ENCODE data around the gene ADGRG4. TPM values are rescaled to one million over a fixed set of nuclear protein-coding genes. Genes with fewer than 3 reads are reported as not detected.
"Not testable (repeated sequence)": the region's sequence is repeated elsewhere in the genome, so short reads cannot be mapped to it uniquely, and the experiment has no call there.

ADGRG4 gene
- total and polyA plus RNA-seq, 4 donors = 0.32 to 1.5 TPM; not detected in 2

DNA sequence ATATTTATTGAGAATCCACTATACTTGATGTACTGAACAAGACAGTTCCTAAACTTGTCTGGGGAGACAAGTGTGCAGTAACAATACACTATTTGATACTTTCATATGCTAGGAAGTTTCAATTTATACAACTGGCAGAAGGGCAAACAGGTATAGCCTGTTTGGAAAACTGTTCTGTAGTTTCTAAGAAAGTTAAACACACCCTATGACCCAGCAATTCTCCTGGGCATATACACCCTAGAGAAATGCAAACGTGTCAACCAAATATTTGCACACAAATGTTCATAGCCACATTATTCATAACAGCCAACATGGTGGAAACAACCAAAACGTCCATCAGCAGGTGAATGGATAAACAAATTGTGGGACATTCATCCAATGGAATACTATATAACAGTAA is 123.0 kb downstream of the ADGRG4 start:
- no peak for DNase-seq

DNA sequence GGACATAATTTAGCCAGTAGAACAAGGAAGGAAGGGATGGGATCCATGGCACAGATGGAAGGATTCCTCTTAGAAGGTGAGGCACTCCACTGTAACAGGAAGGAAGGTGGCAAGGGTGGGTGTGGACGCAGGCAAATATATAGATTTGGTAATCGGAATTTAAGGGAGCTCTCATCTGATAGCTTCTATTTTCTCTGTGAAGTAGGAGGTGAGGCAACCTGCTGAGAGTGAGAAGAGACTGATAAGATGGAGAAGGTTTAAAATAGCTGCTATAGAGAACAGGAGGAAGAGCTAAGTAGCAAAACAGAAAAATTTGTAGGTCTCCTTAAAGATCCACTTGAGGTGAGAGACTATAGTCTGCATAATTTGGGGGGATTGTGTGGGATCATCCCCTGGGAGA is 125.2 kb downstream of the ADGRG4 start:
- DNase-seq = no peak
- Histone ChIP-seq H3K9me3 (ENCODE audit: control insufficient read depth, low read length) (no peaks in the 10 kb centered on the region), H3K27me3 (ENCODE audit: control insufficient read depth in 1 of 2, insufficient read depth in 2 of 2, low read length in 1 of 2) (no peaks in the 10 kb centered on the region), H3K36me3 (ENCODE audit: control insufficient read depth in 1 of 2, insufficient read depth in 2 of 2, low read length in 1 of 2) (no peaks in the 10 kb centered on the region), H3K27ac (ENCODE audit: low read depth in 1 of 2, low read length in 2 of 2) (no peak overlapping the region), H3K4me3 (ENCODE audit: low read length in 2 of 2) (no peak overlapping the region), H3K4me1 (ENCODE audit: control insufficient read depth in 1 of 2, insufficient read depth in 2 of 2, low read length in 2 of 2) (no peaks in the 10 kb centered on the region)
- WGBS, 2 donors = 52 to 71% methylated on average over 2 of the region's 2 CpGs
- no peak for ATAC-seq (ENCODE audit: low FRiP score)
- intact Hi-C loops (cut with DNase I) = no loop called here

More for the DNA sequence above, 123.0 kb downstream of the ADGRG4 start:
- Histone ChIP-seq H3K4me1 (ENCODE audit: control insufficient read depth in 1 of 2, insufficient read depth in 2 of 2, low read length in 2 of 2) (no peaks in the 10 kb centered on the region), H3K27me3 (ENCODE audit: control insufficient read depth in 1 of 2, insufficient read depth in 2 of 2, low read length in 1 of 2) (no peaks in the 10 kb centered on the region), H3K27ac (ENCODE audit: low read depth in 1 of 2, low read length in 2 of 2) (no peak overlapping the region), H3K4me3 (ENCODE audit: low read length in 2 of 2) (no peak overlapping the region), H3K9me3 (ENCODE audit: control insufficient read depth, low read length) (no peaks in the 10 kb centered on the region), H3K36me3 (ENCODE audit: control insufficient read depth in 1 of 2, insufficient read depth in 2 of 2, low read length in 1 of 2) (no peaks in the 10 kb centered on the region)
- no peak for ATAC-seq (ENCODE audit: low FRiP score)
- intact Hi-C loops (cut with DNase I) = no loop called here
- 42 to 55% methylated on average over 2 of the region's 2 CpGs for WGBS, 2 donors

DNA sequence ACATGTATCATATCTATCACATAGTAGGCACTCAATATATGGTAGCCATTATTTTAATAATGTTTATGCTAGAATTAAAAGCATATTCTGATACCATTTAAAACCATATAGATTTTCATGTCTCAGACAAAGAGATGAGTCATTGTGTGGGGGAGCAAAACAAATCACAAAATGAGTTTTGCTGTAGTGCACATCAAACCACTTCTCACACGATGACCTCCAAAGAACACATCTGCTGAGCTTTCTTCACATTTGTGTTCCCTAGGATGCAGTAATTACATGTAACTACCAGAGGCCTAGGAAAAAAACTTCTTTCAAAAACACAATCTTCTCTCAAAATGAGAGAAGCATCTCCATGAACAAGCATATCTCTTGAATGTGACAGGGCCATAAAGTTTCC is 130.9 kb downstream of the ADGRG4 start:
- intact Hi-C loops (cut with DNase I) = no loop called here
- H3K4me3 ChIP-seq (ENCODE audit: low read length in 2 of 2) = no peak overlapping the region
- H3K27me3 ChIP-seq (ENCODE audit: control insufficient read depth in 1 of 2, insufficient read depth in 2 of 2, low read length in 1 of 2) = no peaks in the 10 kb centered on the region
- no peaks in the 10 kb centered on the region for H3K36me3 ChIP-seq (ENCODE audit: control insufficient read depth in 1 of 2, insufficient read depth in 2 of 2, low read length in 1 of 2)
- H3K9me3 ChIP-seq (ENCODE audit: control insufficient read depth, low read length) = no peaks in the 10 kb centered on the region
- no peaks in the 10 kb centered on the region for H3K4me1 ChIP-seq (ENCODE audit: control insufficient read depth in 1 of 2, insufficient read depth in 2 of 2, low read length in 2 of 2)
- DNase-seq (no peak), ATAC-seq (ENCODE audit: low FRiP score) (no peak)
- 63 to 88% methylated on average over 1 of the region's 1 CpG for WGBS, 2 donors
- no peak overlapping the region for H3K27ac ChIP-seq (ENCODE audit: low read depth in 1 of 2, low read length in 2 of 2)

DNA sequence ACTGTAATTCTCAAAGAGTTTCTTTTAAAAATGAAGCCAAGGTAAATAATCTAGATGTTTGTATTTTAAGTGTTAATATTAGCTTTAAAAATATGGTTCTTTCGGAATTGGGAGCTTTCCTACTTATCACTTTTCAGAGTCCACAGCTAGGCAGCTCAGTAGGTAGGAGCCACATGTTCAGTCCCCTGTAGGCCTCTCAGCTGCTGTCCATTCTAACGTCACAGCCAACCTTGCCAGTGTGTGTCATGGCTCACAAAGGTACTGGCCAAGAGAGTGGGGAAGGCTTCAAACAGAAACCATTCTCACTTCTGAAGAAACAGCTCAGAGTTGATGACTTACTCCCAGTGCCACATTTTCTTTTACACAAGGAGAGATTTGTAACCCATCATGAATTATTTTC is 137.0 kb downstream of the ADGRG4 start:
- WGBS, 2 donors = 11 to 19% methylated on average over 2 of the region's 2 CpGs
- no peaks in the 10 kb centered on the region for H3K36me3 ChIP-seq (ENCODE audit: control insufficient read depth in 1 of 2, insufficient read depth in 2 of 2, low read length in 1 of 2)
- H3K27ac ChIP-seq (ENCODE audit: low read depth in 1 of 2, low read length in 2 of 2) = no peak overlapping the region
- H3K9me3 ChIP-seq (ENCODE audit: control insufficient read depth, low read length) = no peaks in the 10 kb centered on the region
- intact Hi-C loops (cut with DNase I) = no loop called here
- H3K4me3 ChIP-seq (ENCODE audit: low read length in 2 of 2) = no peak overlapping the region
- DNase-seq = no peak
- no peaks in the 10 kb centered on the region for H3K4me1 ChIP-seq (ENCODE audit: control insufficient read depth in 1 of 2, insufficient read depth in 2 of 2, low read length in 2 of 2)
- ATAC-seq (ENCODE audit: low FRiP score) = no peak
- no peaks in the 10 kb centered on the region for H3K27me3 ChIP-seq (ENCODE audit: control insufficient read depth in 1 of 2, insufficient read depth in 2 of 2, low read length in 1 of 2)

DNA sequence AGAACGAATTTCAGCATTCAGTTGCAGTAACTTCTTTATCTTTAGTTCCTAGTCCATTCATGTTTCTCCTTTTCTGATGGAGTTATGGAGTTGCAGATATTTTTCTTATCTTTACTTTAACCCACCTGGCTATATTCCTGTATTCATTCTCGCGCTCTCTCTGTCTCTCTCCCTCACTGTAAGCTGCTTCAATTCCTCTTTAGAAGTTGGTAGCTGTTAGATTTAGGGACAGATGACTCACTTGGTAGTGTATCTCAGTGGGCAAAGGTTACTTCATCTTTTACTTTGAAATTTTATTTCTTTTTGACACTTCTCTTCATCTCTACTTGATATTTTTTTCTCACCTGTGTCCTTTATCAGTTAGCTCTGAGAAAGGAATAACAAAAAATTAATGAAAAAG is 137.4 kb downstream of the ADGRG4 start:
- Histone ChIP-seq H3K4me1 (ENCODE audit: control insufficient read depth in 1 of 2, insufficient read depth in 2 of 2, low read length in 2 of 2) (no peaks in the 10 kb centered on the region), H3K4me3 (ENCODE audit: low read length in 2 of 2) (no peak overlapping the region), H3K27ac (ENCODE audit: low read depth in 1 of 2, low read length in 2 of 2) (no peak overlapping the region), H3K9me3 (ENCODE audit: control insufficient read depth, low read length) (no peaks in the 10 kb centered on the region), H3K36me3 (ENCODE audit: control insufficient read depth in 1 of 2, insufficient read depth in 2 of 2, low read length in 1 of 2) (no peaks in the 10 kb centered on the region), H3K27me3 (ENCODE audit: control insufficient read depth in 1 of 2, insufficient read depth in 2 of 2, low read length in 1 of 2) (no peaks in the 10 kb centered on the region)
- WGBS, 2 donors = 66 to 81% methylated on average over 3 of the region's 3 CpGs
- ATAC-seq (ENCODE audit: low FRiP score) (no peak), DNase-seq (no peak)
- intact Hi-C loops (cut with DNase I) = no loop called here

DNA sequence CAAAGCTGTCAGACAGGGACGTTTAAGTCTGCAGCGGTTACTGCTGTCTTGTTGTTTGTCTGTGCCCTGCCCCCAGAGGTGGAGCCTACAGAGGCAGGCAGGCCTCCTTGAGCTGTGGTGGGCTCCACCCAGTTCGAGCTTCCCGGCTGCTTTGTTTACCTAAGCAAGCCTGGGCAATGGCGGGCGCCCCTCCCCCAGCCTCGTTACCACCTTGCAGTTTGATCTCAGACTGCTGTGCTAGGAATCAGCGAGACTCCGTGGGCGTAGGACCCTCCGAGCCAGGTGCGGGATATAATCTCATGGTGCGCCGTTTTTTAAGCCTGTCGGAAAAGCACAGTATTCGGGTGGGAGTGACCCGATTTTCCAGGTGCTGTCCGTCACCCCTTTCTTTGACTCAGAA is 144.9 kb downstream of the ADGRG4 start:
- intact Hi-C loops (cut with DNase I); H3K4me1 ChIP-seq (ENCODE audit: control insufficient read depth in 1 of 2, insufficient read depth in 2 of 2, low read length in 2 of 2); ATAC-seq (ENCODE audit: low FRiP score); H3K27me3 ChIP-seq (ENCODE audit: control insufficient read depth in 1 of 2, insufficient read depth in 2 of 2, low read length in 1 of 2); H3K27ac ChIP-seq (ENCODE audit: low read depth in 1 of 2, low read length in 2 of 2); H3K36me3 ChIP-seq (ENCODE audit: control insufficient read depth in 1 of 2, insufficient read depth in 2 of 2, low read length in 1 of 2); H3K4me3 ChIP-seq (ENCODE audit: low read length in 2 of 2); DNase-seq; H3K9me3 ChIP-seq (ENCODE audit: control insufficient read depth, low read length): not testable (repeated sequence)
- WGBS, 2 donors = 81 to 89% methylated on average over 14 to 18 of the region's 18 CpGs

DNA sequence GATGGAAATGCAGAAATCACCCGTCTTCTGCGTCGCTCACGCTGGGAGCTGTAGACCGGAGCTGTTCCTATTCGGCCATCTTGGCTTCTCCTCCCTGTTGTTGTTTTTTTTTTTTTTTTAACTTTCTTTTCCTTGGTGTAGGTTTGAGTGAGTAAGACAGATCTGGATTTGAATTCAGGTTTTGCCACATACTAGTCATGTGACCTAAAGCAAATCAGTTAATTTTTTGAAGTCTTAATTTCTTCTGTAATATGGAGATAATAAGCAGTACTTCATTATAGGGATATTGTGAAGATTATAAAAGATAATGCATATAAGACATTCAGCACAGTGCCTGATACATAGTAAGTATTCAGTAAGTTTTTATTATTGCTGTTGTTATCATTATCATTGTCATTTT is 145.4 kb downstream of the ADGRG4 start:
- no peaks in the 10 kb centered on the region for H3K4me1 ChIP-seq (ENCODE audit: control insufficient read depth in 1 of 2, insufficient read depth in 2 of 2, low read length in 2 of 2)
- intact Hi-C loops (cut with DNase I) = no loop called here
- no peaks in the 10 kb centered on the region for H3K27me3 ChIP-seq (ENCODE audit: control insufficient read depth in 1 of 2, insufficient read depth in 2 of 2, low read length in 1 of 2)
- WGBS, 2 donors = 89 to 90% methylated on average over 6 of the region's 6 CpGs
- H3K9me3 ChIP-seq (ENCODE audit: control insufficient read depth, low read length) = no peaks in the 10 kb centered on the region
- no peak for ATAC-seq (ENCODE audit: low FRiP score)
- H3K36me3 ChIP-seq (ENCODE audit: control insufficient read depth in 1 of 2, insufficient read depth in 2 of 2, low read length in 1 of 2) = no peaks in the 10 kb centered on the region
- no peak overlapping the region for H3K27ac ChIP-seq (ENCODE audit: low read depth in 1 of 2, low read length in 2 of 2)
- DNase-seq = no peak
- H3K4me3 ChIP-seq (ENCODE audit: low read length in 2 of 2) = no peak overlapping the region

DNA sequence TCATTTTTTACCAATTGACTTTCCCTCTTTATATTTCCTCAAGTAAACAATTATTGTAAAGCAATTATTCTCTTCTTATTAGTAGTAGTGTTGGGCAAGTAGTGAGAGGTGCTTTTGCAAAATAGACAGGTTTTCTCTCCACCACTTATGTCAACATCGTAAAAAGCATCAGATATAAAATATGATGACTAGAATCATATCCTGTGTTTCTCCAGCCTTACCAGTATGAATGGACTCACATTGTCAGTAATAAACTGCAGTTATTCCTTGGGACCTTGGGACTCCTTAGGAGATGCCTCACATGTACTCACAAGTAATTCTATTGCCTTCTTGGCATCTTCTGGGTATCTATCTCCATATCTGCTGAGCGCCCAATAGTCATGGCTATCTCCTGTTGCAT is 146.5 kb downstream of the ADGRG4 start:
- ATAC-seq (ENCODE audit: low FRiP score) (no peak), DNase-seq (no peak)
- Histone ChIP-seq H3K36me3 (ENCODE audit: control insufficient read depth in 1 of 2, insufficient read depth in 2 of 2, low read length in 1 of 2) (no peaks in the 10 kb centered on the region), H3K27me3 (ENCODE audit: control insufficient read depth in 1 of 2, insufficient read depth in 2 of 2, low read length in 1 of 2) (no peaks in the 10 kb centered on the region), H3K4me1 (ENCODE audit: control insufficient read depth in 1 of 2, insufficient read depth in 2 of 2, low read length in 2 of 2) (no peaks in the 10 kb centered on the region), H3K4me3 (ENCODE audit: low read length in 2 of 2) (no peak overlapping the region), H3K27ac (ENCODE audit: low read depth in 1 of 2, low read length in 2 of 2) (no peak overlapping the region), H3K9me3 (ENCODE audit: control insufficient read depth, low read length) (no peaks in the 10 kb centered on the region)
- 82 to 86% methylated on average over 2 of the region's 2 CpGs for WGBS, 2 donors
- intact Hi-C loops (cut with DNase I) = no loop called here

DNA sequence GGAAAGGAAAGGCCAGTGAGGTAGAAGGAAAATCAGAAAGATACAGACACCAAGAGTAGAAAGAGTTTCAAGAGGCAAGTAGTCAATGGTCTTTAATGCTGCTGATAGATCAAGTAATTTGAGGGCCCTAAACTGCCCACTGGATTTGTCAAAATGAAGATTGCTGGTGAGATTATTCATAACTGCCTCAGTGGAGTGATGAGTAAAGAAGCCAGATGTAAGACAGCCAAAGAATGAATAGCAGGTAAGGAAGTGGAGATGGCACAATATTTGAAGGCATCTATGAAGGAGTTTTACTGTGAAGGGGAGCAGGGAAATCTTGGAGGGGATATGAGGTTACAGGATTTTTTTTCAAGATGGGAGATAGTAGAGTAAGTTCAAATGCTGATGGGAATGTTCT is 147.2 kb downstream of the ADGRG4 start:
- Histone ChIP-seq H3K9me3 (ENCODE audit: control insufficient read depth, low read length) (no peaks in the 10 kb centered on the region), H3K27me3 (ENCODE audit: control insufficient read depth in 1 of 2, insufficient read depth in 2 of 2, low read length in 1 of 2) (no peaks in the 10 kb centered on the region), H3K27ac (ENCODE audit: low read depth in 1 of 2, low read length in 2 of 2) (no peak overlapping the region), H3K4me3 (ENCODE audit: low read length in 2 of 2) (no peak overlapping the region), H3K4me1 (ENCODE audit: control insufficient read depth in 1 of 2, insufficient read depth in 2 of 2, low read length in 2 of 2) (no peaks in the 10 kb centered on the region), H3K36me3 (ENCODE audit: control insufficient read depth in 1 of 2, insufficient read depth in 2 of 2, low read length in 1 of 2) (no peaks in the 10 kb centered on the region)
- intact Hi-C loops (cut with DNase I) = no loop called here
- no peak for DNase-seq
- ATAC-seq (ENCODE audit: low FRiP score) = no peak
